Vagina (tissue), 2 donors: ENCODE data around the gene BST1.

Experiments
- POLR2A ChIP-seq, 2 donors: fragments of 450-650 bp; IDR thresholded peaks; one replicate each; pipeline ENCODE4 v1.6.1; 2017; ENCODE audit warnings: antibody characterized with exemption in 2 of 2, mild to moderate bottlenecking in 2 of 2, moderate library complexity in 2 of 2
- POLR2AphosphoS5 ChIP-seq, 2 donors: sonication (generic); formaldehyde crosslinking; IDR thresholded peaks; one replicate each; pipeline ENCODE4 v1.9.0; 2017; ENCODE audit warnings: antibody characterized with exemption in 2 of 2, mild to moderate bottlenecking in 2 of 2, low read depth in 1 of 2; ENCODE audit not compliant: insufficient read depth in 1 of 2
- TF ChIP-seq, protein P1 (sequence below), 3 experiments: fragments of 450-650 bp in 2 of 3; fragments of 200-600 bp in 1 of 3; sonication (generic) in 1 of 3; IDR thresholded peaks; one replicate each; pipeline ENCODE4 v1.5.1; 2017 to 2019; ENCODE audit warnings: antibody characterized with exemption in 3 of 3, mild to moderate bottlenecking in 2 of 3, moderate library complexity in 2 of 3

GRCh38 chr4:15740764-15741404 is 38.0 kb downstream of the BST1 start:
- TF ChIP-seq, protein P1, sequence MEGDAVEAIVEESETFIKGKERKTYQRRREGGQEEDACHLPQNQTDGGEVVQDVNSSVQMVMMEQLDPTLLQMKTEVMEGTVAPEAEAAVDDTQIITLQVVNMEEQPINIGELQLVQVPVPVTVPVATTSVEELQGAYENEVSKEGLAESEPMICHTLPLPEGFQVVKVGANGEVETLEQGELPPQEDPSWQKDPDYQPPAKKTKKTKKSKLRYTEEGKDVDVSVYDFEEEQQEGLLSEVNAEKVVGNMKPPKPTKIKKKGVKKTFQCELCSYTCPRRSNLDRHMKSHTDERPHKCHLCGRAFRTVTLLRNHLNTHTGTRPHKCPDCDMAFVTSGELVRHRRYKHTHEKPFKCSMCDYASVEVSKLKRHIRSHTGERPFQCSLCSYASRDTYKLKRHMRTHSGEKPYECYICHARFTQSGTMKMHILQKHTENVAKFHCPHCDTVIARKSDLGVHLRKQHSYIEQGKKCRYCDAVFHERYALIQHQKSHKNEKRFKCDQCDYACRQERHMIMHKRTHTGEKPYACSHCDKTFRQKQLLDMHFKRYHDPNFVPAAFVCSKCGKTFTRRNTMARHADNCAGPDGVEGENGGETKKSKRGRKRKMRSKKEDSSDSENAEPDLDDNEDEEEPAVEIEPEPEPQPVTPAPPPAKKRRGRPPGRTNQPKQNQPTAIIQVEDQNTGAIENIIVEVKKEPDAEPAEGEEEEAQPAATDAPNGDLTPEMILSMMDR (IDR thresholded peaks at IDR 0.05): no peak
- TF ChIP-seq POLR2AphosphoS5 (IDR thresholded peaks at IDR 0.05; ENCODE audit: insufficient read depth in 1 of 2, low read depth in 1 of 2) (no peak), POLR2A (IDR thresholded peaks at IDR 0.05) (no peak)
